GM13976 (cell line): Measurements from ENCODE around the gene GSK3A.

Experiments used
- DNase-seq: peaks from one replicate; pipeline ENCODE4 v3.0.0; 2012; ENCODE audit warnings: low spot score
- CTCF ChIP-seq: IDR thresholded peaks from 2 replicates; pipeline ENCODE4 v1.5.1; 2012; ENCODE audit warnings: borderline replicate concordance, mild to moderate bottlenecking; ENCODE audit not compliant: insufficient read depth; ENCODE audit errors: extremely low read depth, missing control alignments, control extremely low read depth
- in situ Hi-C: fragments of 300-500 bp; cut with MboI; formaldehyde crosslinking; loops from one replicate; pipeline ENCODE4 v1.12.0; 2022; ENCODE audit warnings: low sequenced_read_pairs, mixed read lengths, inconsistent platforms; ENCODE audit not compliant: unreplicated experiment

GSK3A gene

DNA sequence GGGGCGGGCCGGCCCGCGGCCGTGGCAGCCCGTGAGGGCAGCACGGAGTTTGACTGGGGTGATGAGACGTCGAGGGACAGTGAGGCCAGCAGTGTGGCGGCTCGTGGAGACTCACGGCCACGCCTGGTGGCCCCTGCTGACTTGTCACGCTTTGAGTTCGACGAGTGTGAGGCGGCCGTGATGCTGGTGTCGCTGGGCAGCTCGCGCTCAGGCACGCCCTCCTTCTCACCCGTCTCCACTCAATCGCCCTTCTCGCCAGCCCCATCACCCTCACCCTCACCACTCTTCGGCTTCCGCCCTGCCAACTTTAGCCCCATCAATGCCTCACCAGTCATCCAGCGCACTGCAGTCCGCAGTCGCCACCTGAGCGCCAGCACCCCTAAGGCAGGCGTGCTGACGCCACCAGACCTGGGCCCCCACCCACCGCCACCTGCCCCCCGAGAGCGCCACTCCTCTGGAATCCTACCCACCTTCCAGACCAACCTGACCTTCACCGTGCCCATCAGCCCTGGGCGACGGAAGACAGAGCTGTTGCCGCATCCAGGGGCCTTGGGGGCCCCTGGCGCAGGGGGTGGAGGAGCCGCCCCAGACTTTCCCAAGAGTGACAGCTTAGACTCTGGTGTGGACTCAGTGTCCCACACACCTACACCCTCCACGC, 31.1 kb upstream of the GSK3A start:
- DNase-seq: no peak
- in situ Hi-C loops: no loop called here
- TF ChIP-seq CTCF: no peak

DNA sequence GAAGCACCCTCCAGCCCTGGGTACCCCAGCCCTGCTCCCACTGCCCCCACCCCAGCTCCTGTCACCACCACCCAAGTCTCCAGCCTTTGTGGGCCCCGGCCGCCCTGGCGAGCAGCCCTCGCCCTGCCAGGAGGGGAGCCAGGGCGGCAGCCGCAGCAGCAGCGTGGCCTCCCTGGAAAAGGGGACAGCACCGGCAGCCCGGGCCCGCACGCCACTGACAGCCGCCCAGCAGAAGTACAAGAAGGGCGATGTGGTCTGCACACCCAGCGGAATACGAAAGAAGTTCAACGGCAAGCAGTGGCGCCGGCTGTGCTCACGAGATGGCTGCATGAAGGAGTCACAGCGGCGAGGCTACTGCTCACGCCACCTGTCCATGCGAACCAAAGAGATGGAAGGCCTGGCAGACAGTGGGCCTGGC, 30.6 kb upstream of the GSK3A start:
- DNase-seq: no peak
- no peak for TF ChIP-seq CTCF
- in situ Hi-C loops: no loop called here

DNA sequence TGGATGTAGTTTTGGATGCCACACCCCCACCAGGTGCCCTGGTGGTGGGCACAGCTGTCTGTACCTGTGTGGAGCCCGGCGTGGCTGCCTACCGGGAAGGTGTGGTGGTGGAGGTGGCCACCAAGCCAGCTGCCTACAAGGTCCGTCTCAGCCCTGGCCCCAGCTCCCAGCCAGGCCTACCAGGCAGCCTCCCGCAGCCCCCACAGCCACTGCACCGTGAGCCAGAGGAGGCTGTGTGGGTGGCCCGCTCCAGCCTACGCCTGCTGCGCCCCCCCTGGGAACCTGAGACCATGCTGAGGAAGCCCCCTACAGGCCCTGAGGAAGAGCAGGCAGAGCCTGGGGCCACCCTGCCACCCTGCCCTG, 30.1 kb upstream of the GSK3A start:
- no peak for DNase-seq
- no peak for TF ChIP-seq CTCF
- in situ Hi-C loops: no loop called here

GRCh38 chr19:42271861-42272534, 29.6 kb upstream of the GSK3A start:
- DNase-seq: no peak
- no peak for TF ChIP-seq CTCF
- in situ Hi-C loops: no loop called here

GRCh38 chr19:42271045-42271419, 28.6 kb upstream of the GSK3A start:
- TF ChIP-seq CTCF: no peak
- in situ Hi-C loops: no loop called here
- no peak for DNase-seq

DNA sequence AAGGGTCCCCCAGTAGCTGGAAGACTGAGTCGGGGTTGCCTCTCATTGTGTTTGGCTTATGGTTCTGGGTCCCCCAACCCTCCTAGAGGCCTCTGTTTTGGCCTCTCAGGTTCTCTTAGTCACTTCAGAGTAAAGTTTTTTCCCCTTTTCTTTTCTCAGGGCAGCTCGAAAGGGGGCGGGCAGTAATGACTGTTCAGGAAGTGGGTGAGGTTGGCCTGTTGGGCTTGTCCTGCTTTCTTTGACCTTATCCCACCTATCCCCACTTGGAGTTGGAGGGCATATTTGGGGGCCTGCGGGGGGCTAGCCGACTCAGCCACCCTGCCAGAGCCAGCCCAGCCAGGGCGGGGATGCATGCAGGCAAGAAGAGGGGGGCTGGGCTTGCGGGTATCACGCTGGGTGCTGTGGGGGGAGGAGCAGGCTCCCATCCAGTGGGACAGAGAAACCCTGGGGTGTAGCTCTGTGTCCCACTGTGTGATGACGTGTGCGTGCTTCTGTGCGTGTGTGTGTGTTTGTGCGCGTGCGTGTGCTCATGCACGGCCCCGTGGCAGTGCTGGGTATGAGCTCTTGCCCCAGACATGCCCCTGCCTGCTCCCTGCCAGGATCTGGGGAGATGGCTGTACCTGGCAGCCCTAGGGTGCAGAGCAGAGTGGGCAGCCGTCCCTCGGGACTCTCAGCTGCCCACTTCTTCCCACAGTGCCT, 28.1 kb upstream of the GSK3A start:
- in situ Hi-C loops: no loop called here
- TF ChIP-seq CTCF: no peak
- DNase-seq: peak; percentile 68
